A549 (cell line): ENCODE data around the gene RRAGB. TPM values are rescaled to one million over a fixed set of nuclear protein-coding genes. Genes with fewer than 3 reads are reported as not detected.
"Not testable (repeated sequence)": the region's sequence is repeated elsewhere in the genome, so short reads cannot be mapped to it uniquely, and the experiment has no call there.

Experiments used
- ATAC-seq, 2 experiments: fragments of 200-7000 bp in 1 of 2; fragments of >200 bp in 1 of 2; cut with Nextera tagmentation in 1 of 2; cut with Tn5 transposase in 1 of 2; 3 replicates each; pipeline versions ENCODE4 v1.8.0 to v1.9.1; 2018 to 2020; ENCODE audit warnings: mild to moderate bottlenecking in 1 of 2, moderate library complexity in 1 of 2
- CTCF ChIA-PET: fragments of 300-600 bp; sonication (Branson Sonifier 250); formaldehyde crosslinking; extraction: SDS; loops from one replicate; lab custom pipeline; 2021; ENCODE audit warnings: antibody characterized with exemption, inconsistent platforms; lab: Yijun Ruan, JAX
- POLR2A ChIA-PET: fragments of 350-600 bp; formaldehyde crosslinking; extraction: SDS; loops from one replicate; lab custom pipeline; 2021; ENCODE audit warnings: antibody characterized with exemption, inconsistent platforms; lab: Yijun Ruan, JAX
- DNase-seq, 2 experiments: peaks; one replicate each; pipeline versions ENCODE4 v3.0.0 to v3.0.0-alpha.2; 2011 to 2016; ENCODE audit warnings: low read depth in 1 of 2, low spot score in 1 of 2
- FAIRE-seq: peaks from 2 replicates; lab custom pipeline; 2011; peaks lifted over from hg19 to GRCh38; lab: Jason Lieb, UNC
- H3K27ac ChIP-seq, 2 experiments: fragments of >200 bp; sonication (Bioruptor Twin); formaldehyde crosslinking; 3 replicates each; pipeline ENCODE4 v1.5.1; 2016 to 2017
- H3K4me1 ChIP-seq: fragments of >200 bp; sonication (Bioruptor Twin); formaldehyde crosslinking; 3 replicates; pipeline ENCODE4 v1.6.1; 2016
- H3K4me2 ChIP-seq: fragments of >200 bp; sonication (Bioruptor Twin); formaldehyde crosslinking; 3 replicates; pipeline ENCODE4 v1.6.1; 2016
- H3K4me3 ChIP-seq: fragments of >200 bp; sonication (Bioruptor Twin); formaldehyde crosslinking; 3 replicates; pipeline ENCODE4 v1.5.1; 2016
- H3K9me3 ChIP-seq: fragments of >200 bp; sonication (Bioruptor Twin); formaldehyde crosslinking; 3 replicates; pipeline ENCODE4 v1.6.1; 2016
- CBX8 ChIP-seq: fragments of 200-600 bp; sonication (generic); IDR thresholded peaks from 2 replicates; pipeline ENCODE4 v1.6.1; 2016
- CHD2 ChIP-seq: fragments of 150-350 bp; IDR thresholded peaks from 2 replicates; pipeline ENCODE4 v1.6.1; 2014; ENCODE audit warnings: low read length; ENCODE audit not compliant: partially characterized antibody
- CHD4 ChIP-seq: fragments of 200-600 bp; sonication (generic); IDR thresholded peaks from 2 replicates; pipeline ENCODE4 v1.6.1; 2016; ENCODE audit warnings: antibody characterized with exemption, mild to moderate bottlenecking, borderline replicate concordance
- EHF ChIP-seq: fragments of 250-450 bp; sonication (Bioruptor Pico); IDR thresholded peaks from 2 replicates; pipeline ENCODE4 v1.5.0; 2020; ENCODE audit warnings: mild to moderate bottlenecking
- EP300 ChIP-seq, 2 experiments: fragments of >200 bp; sonication (Bioruptor Twin); formaldehyde crosslinking; IDR thresholded peaks; 2 replicates in 1 of 2; 3 replicates in 1 of 2; pipeline ENCODE4 v1.6.1; 2016 to 2017
- ESRRA ChIP-seq: fragments of 150-350 bp; IDR thresholded peaks from 2 replicates; pipeline ENCODE4 v1.6.1; 2014; ENCODE audit warnings: mild to moderate bottlenecking, low read length, borderline replicate concordance
- FOSB ChIP-seq: fragments of 250-450 bp; sonication (Bioruptor Pico); IDR thresholded peaks from 2 replicates; pipeline ENCODE4 v1.5.0; 2020; ENCODE audit warnings: mild to moderate bottlenecking, moderate library complexity
- GATA3 ChIP-seq: IDR thresholded peaks from 2 replicates; pipeline ENCODE4 v1.6.1; 2012; ENCODE audit warnings: borderline replicate concordance
- HES2 ChIP-seq: fragments of >200 bp; sonication (Bioruptor Twin); formaldehyde crosslinking; IDR thresholded peaks from 2 replicates; pipeline ENCODE4 v1.6.1; 2016
- HOXA7 ChIP-seq: fragments of 250-450 bp; sonication (Bioruptor Pico); IDR thresholded peaks from 2 replicates; pipeline ENCODE4 v1.5.0; 2020; ENCODE audit warnings: mild to moderate bottlenecking, moderate library complexity
- JUN ChIP-seq, 2 experiments: fragments of >200 bp; sonication (Bioruptor Twin); formaldehyde crosslinking; IDR thresholded peaks; 2 replicates in 1 of 2; 3 replicates in 1 of 2; pipeline ENCODE4 v1.6.1; 2016 to 2017
- JUNB ChIP-seq: fragments of >200 bp; sonication (Bioruptor Twin); formaldehyde crosslinking; IDR thresholded peaks from 2 replicates; pipeline ENCODE4 v1.6.1; 2016
- KDM1A ChIP-seq: fragments of 200-600 bp; sonication (generic); IDR thresholded peaks from 2 replicates; pipeline ENCODE4 v1.6.1; 2016; ENCODE audit warnings: low read depth, mild to moderate bottlenecking
- MAX ChIP-seq: IDR thresholded peaks from 2 replicates; pipeline ENCODE4 v1.6.1; 2012
- NPAS2 ChIP-seq: fragments of 250-450 bp; sonication (Bioruptor Pico); IDR thresholded peaks from 2 replicates; pipeline ENCODE4 v1.8.0; 2022; ENCODE audit warnings: mild to moderate bottlenecking, moderate library complexity, borderline replicate concordance
- POLR2A ChIP-seq: IDR thresholded peaks from 2 replicates; pipeline ENCODE4 v1.6.1; 2012; ENCODE audit warnings: mild to moderate bottlenecking, low read length
- RCOR1 ChIP-seq: fragments of 150-350 bp; IDR thresholded peaks from 2 replicates; pipeline ENCODE4 v1.6.1; 2014; ENCODE audit warnings: antibody characterized with exemption, low read length, low read depth
- REST ChIP-seq: fragments of 200-600 bp; sonication (generic); IDR thresholded peaks from 2 replicates; pipeline ENCODE4 v1.6.1; 2016; ENCODE audit warnings: antibody characterized with exemption, mild to moderate bottlenecking, moderate library complexity
- RFX5 ChIP-seq: fragments of 450-650 bp; IDR thresholded peaks from 2 replicates; pipeline ENCODE4 v1.7.1; 2014; ENCODE audit warnings: antibody characterized with exemption, mild to moderate bottlenecking, moderate library complexity
- SMC3 ChIP-seq: fragments of >200 bp; sonication (Bioruptor Twin); formaldehyde crosslinking; IDR thresholded peaks from 3 replicates; pipeline ENCODE4 v1.6.1; 2018; ENCODE audit warnings: inconsistent platforms
- ZFP36 ChIP-seq: fragments of 450-650 bp; IDR thresholded peaks from 2 replicates; pipeline ENCODE4 v1.6.1; 2014; ENCODE audit warnings: borderline replicate concordance; ENCODE audit not compliant: partially characterized antibody
- ZSCAN20 ChIP-seq: fragments of 250-450 bp; sonication (Bioruptor Pico); IDR thresholded peaks from 2 replicates; pipeline ENCODE4 v1.8.0; 2022; ENCODE audit warnings: mild to moderate bottlenecking, moderate library complexity
- WGBS: methylation state at CpG from one replicate; pipeline ENCODE4 v1.1.6; 2017; ENCODE audit errors: missing lambda C conversion rate; 5-methylcytosine and 5-hydroxymethylcytosine counted together
- polyA plus RNA-seq, 4 experiments: library from polyadenylated mRNA; depleted of rRNA in 3 of 4; stranded (reverse); fragments of >200 nt; fragmentation: RNase III in 1 of 4; extraction: RNeasy Plus Mini Kit Qiagen cat#74134 plus additional on column Dnase treatment in 1 of 4; gene quantifications; 2 replicates in 3 of 4; 3 replicates in 1 of 4; pipeline ENCODE4 v1.2.3, GENCODE V29; 2011 to 2017

Gene RRAGB
- polyA plus RNA-seq, 2 of the 4 experiments (the other 2 are of a cell fraction), result 12.3 to 23.1 TPM

GRCh38 chrX:55668084-55668483 lies 49.5 kb upstream of the RRAGB start:
- POLR2A ChIA-PET, result no interaction called here
- WGBS, result 0% methylated on average over 1 of the region's 1 CpG
- no peak for ATAC-seq

GRCh38 chrX:55688579-55688978 lies 29.0 kb upstream of the RRAGB start:
- ATAC-seq, H3K4me2 ChIP-seq, H3K4me3 ChIP-seq, DNase-seq, H3K4me1 ChIP-seq, H3K9me3 ChIP-seq, POLR2A ChIA-PET, FAIRE-seq, H3K27ac ChIP-seq, CTCF ChIA-PET: not testable (repeated sequence)
- 0% methylated on average over 2 of the region's 10 CpGs for WGBS

More at GRCh38 chrX:55668084-55668483, 49.5 kb upstream of the RRAGB start:
- H3K4me3 ChIP-seq, result no peak overlapping the region
- TF ChIP-seq FOSB (CRISPR knock-in tag), result no peak
- no peaks in the 10 kb centered on the region for H3K9me3 ChIP-seq
- H3K4me2 ChIP-seq, result no peak overlapping the region
- DNase-seq (no peak), FAIRE-seq (no peak)
- CTCF ChIA-PET, result no interaction called here
- H3K4me1 ChIP-seq, result no peaks in the 10 kb centered on the region
- no peak overlapping the region for H3K27ac ChIP-seq

GRCh38 chrX:55695227-55696018 lies 22.1 kb upstream of the RRAGB start:
- H3K4me3 ChIP-seq, result no peak overlapping the region
- 17% methylated on average over 5 of the region's 5 CpGs for WGBS
- ATAC-seq (no peak), DNase-seq (no peak), FAIRE-seq (no peak)
- ChIA-PET CTCF (no interaction called here), POLR2A (no interaction called here)
- H3K4me2 ChIP-seq, result no peak overlapping the region
- no peaks in the 10 kb centered on the region for H3K9me3 ChIP-seq
- H3K27ac ChIP-seq, result no peak overlapping the region
- H3K4me1 ChIP-seq, result no peaks in the 10 kb centered on the region
- TF ChIP-seq RCOR1, result no peak
- TF ChIP-seq CHD2, result no peak

GRCh38 chrX:55697381-55697780 lies 20.2 kb upstream of the RRAGB start:
- no peak for FAIRE-seq
- no peaks in the 10 kb centered on the region for H3K9me3 ChIP-seq
- CTCF ChIA-PET, result no interaction called here

GRCh38 chrX:55702671-55703070 lies 14.9 kb upstream of the RRAGB start:
- DNase-seq (no peak), FAIRE-seq (no peak), ATAC-seq (no peak)
- Histone ChIP-seq H3K4me3 (no peak overlapping the region), H3K4me2 (no peak overlapping the region), H3K9me3 (no peaks in the 10 kb centered on the region), H3K4me1 (no peaks in the 10 kb centered on the region), H3K27ac (no peak overlapping the region)
- WGBS, result 0% methylated on average over 1 of the region's 5 CpGs
- ChIA-PET CTCF (no interaction called here), POLR2A (no interaction called here)
- TF ChIP-seq EHF (CRISPR knock-in tag), result no peak
- no peak for TF ChIP-seq CHD4
- no peak for TF ChIP-seq GATA3
- no peak for TF ChIP-seq ZFP36
- no peak for TF ChIP-seq HES2
- no peak for TF ChIP-seq RFX5
- TF ChIP-seq HOXA7 (CRISPR knock-in tag), result no peak
- TF ChIP-seq POLR2A, result no peak
- TF ChIP-seq MAX, result no peak
- no peak for TF ChIP-seq SMC3
- no peak for TF ChIP-seq JUNB
- no peak for TF ChIP-seq CBX8
- no peak for TF ChIP-seq ESRRA
- no peak for TF ChIP-seq JUN (IDR thresholded peaks at IDR 0.05)

More at GRCh38 chrX:55697381-55697780, 20.2 kb upstream of the RRAGB start:
- ATAC-seq (no peak), DNase-seq (no peak)
- Histone ChIP-seq H3K4me1 (no peaks in the 10 kb centered on the region), H3K4me3 (no peak overlapping the region), H3K27ac (no peak overlapping the region), H3K4me2 (no peak overlapping the region)
- POLR2A ChIA-PET, result no interaction called here
- TF ChIP-seq ZSCAN20 (no peak), KDM1A (no peak), RCOR1 (no peak), REST (no peak), EP300 (IDR thresholded peaks at IDR 0.05) (no peak), NPAS2 (CRISPR knock-in tag) (no peak)
- TF ChIP-seq, all 56 proteins: peak for 0
- 0% methylated on average over 1 of the region's 1 CpG for WGBS
